Endothelial cell of umbilical vein (primary cell): ENCODE measurements around the gene MAP2K4. TPM values are rescaled to one million over a fixed set of nuclear protein-coding genes. Genes with fewer than 3 reads are reported as not detected.

Experiments used
- BruUV-seq: library from RNA; stranded (reverse); fragments of 400-500 nt; replicated peaks from 2 replicates; lab custom pipeline; 2021; lab: Mats Ljungman, UMichigan
- CTCF ChIA-PET: fragments of 300-600, 350-600 bp; sonication (Branson Sonifier 250); formaldehyde crosslinking; loops from one replicate; lab custom pipeline; 2021; ENCODE audit warnings: antibody characterized with exemption, inconsistent platforms; lab: Charles Lee
- POLR2A ChIA-PET: fragments of 300-600, 350-600 bp; sonication (Branson Sonifier 250); formaldehyde crosslinking; loops from one replicate; lab custom pipeline; 2021; ENCODE audit warnings: antibody characterized with exemption, inconsistent platforms; lab: Charles Lee
- DNase-seq: peaks from one replicate; pipeline ENCODE4 v3.0.0-alpha.2; 2011; ENCODE audit warnings: low read depth, low spot score
- FAIRE-seq: peaks from 2 replicates; lab custom pipeline; 2011; peaks lifted over from hg19 to GRCh38; lab: Jason Lieb, UNC
- H2AFZ ChIP-seq: 2 replicates; pipeline ENCODE4 v1.6.0; 2012; ENCODE audit warnings: low read depth, low read length, control low read depth, inconsistent platforms
- H3K27ac ChIP-seq: 2 replicates; pipeline ENCODE4 v1.5.1; 2011; ENCODE audit warnings: low read depth, mild to moderate bottlenecking, control low read depth, low read length, moderate library complexity; ENCODE audit not compliant: insufficient read depth
- H3K27me3 ChIP-seq, 2 experiments: 2 replicates each; pipeline versions ENCODE4 v1.6.0 to v1.6.1; 2011; ENCODE audit warnings: low read length in 2 of 2, mixed read lengths in 1 of 2; ENCODE audit not compliant: control insufficient read depth in 2 of 2, insufficient read depth in 2 of 2
- H3K36me3 ChIP-seq, 2 experiments: 2 replicates in 1 of 2; 3 replicates in 1 of 2; pipeline ENCODE4 v1.5.1; 2011; ENCODE audit warnings: low read length in 2 of 2, mild to moderate bottlenecking in 1 of 2, moderate library complexity in 1 of 2; ENCODE audit not compliant: control insufficient read depth in 2 of 2, insufficient read depth in 2 of 2; ENCODE audit errors: extremely low read depth in 1 of 2
- H3K4me1 ChIP-seq: 3 replicates; pipeline ENCODE4 v1.5.1; 2011; ENCODE audit warnings: mild to moderate bottlenecking, low read length; ENCODE audit not compliant: control insufficient read depth, insufficient read depth; ENCODE audit errors: extremely low read depth
- H3K4me2 ChIP-seq: 2 replicates; pipeline ENCODE4 v1.6.1; 2011; ENCODE audit warnings: low read length, control low read depth, mixed read lengths; ENCODE audit not compliant: insufficient read depth
- H3K4me3 ChIP-seq, 3 experiments: fragments of 200-600 bp in 1 of 3; sonication (generic), shearing (Covaris generic) in 1 of 3; replicated peaks in 1 of 3; 2 replicates each; pipeline ENCODE4 v1.5.1; 2011 to 2016; ENCODE audit warnings: control low read depth in 3 of 3, low read length in 3 of 3, mild to moderate bottlenecking in 2 of 3, inconsistent platforms in 1 of 3, low read depth in 1 of 3, moderate library complexity in 1 of 3; ENCODE audit not compliant: insufficient read depth in 1 of 3
- H3K79me2 ChIP-seq: 2 replicates; pipeline ENCODE4 v1.6.0; 2012; ENCODE audit warnings: low read length, inconsistent platforms; ENCODE audit not compliant: control insufficient read depth, insufficient read depth
- H3K9ac ChIP-seq: replicated peaks from 2 replicates; pipeline ENCODE3; 2011; ENCODE audit warnings: low read length, control low read depth; ENCODE audit not compliant: insufficient read depth; ENCODE audit errors: extremely low read depth
- H3K9me1 ChIP-seq: replicated peaks from 3 replicates; pipeline ENCODE4 v1.6.0; 2011; ENCODE audit warnings: mild to moderate bottlenecking, low read length; ENCODE audit not compliant: control insufficient read depth, insufficient read depth; ENCODE audit errors: extremely low read depth
- H3K9me3 ChIP-seq: replicated peaks from 2 replicates; pipeline ENCODE4 v1.5.1; 2012; ENCODE audit warnings: low read length, inconsistent platforms; ENCODE audit not compliant: control insufficient read depth, insufficient read depth
- H4K20me1 ChIP-seq: replicated peaks from 2 replicates; pipeline ENCODE3; 2011; ENCODE audit warnings: mild to moderate bottlenecking, low read length; ENCODE audit not compliant: control insufficient read depth, insufficient read depth; ENCODE audit errors: extremely low read depth
- CTCF ChIP-seq, 2 donors: IDR thresholded peaks; 1 replicate in 1 of 2; 2 replicates in 1 of 2; pipeline ENCODE4 v1.5.1; 2011; ENCODE audit warnings: low read length in 2 of 2, mild to moderate bottlenecking in 2 of 2, moderate library complexity in 2 of 2, control low read depth in 1 of 2, inconsistent platforms in 1 of 2, low read depth in 1 of 2; ENCODE audit not compliant: insufficient read depth in 1 of 2; ENCODE audit errors: extremely low read depth in 1 of 2
- EZH2 ChIP-seq: IDR thresholded peaks from 2 replicates; pipeline ENCODE4 v1.6.1; 2012; ENCODE audit warnings: borderline replicate concordance, low read depth, mild to moderate bottlenecking, moderate library complexity, low read length, inconsistent platforms; ENCODE audit not compliant: severe bottlenecking
- FOS ChIP-seq: IDR thresholded peaks from 2 replicates; pipeline ENCODE4 v1.6.1; 2011; ENCODE audit warnings: mild to moderate bottlenecking, low read length, moderate library complexity, borderline replicate concordance; ENCODE audit not compliant: insufficient read depth
- GATA2 ChIP-seq: IDR thresholded peaks from 2 replicates; pipeline ENCODE4 v1.7.0; 2011; ENCODE audit warnings: low read depth, mild to moderate bottlenecking, moderate library complexity, mixed read lengths, low read length; ENCODE audit not compliant: insufficient read length, insufficient read depth
- JUN ChIP-seq: IDR thresholded peaks from 2 replicates; pipeline ENCODE4 v1.6.1; 2011; ENCODE audit warnings: borderline replicate concordance, low read depth; ENCODE audit not compliant: insufficient read length, insufficient read depth
- MAX ChIP-seq: IDR thresholded peaks from 2 replicates; pipeline ENCODE4 v1.6.1; 2011; ENCODE audit not compliant: insufficient read depth, insufficient read length
- MYC ChIP-seq: IDR thresholded peaks from one replicate; pipeline ENCODE4 v1.6.1; 2011; ENCODE audit warnings: mild to moderate bottlenecking, low read depth, low read length
- POLR2A ChIP-seq: IDR thresholded peaks from 2 replicates; pipeline ENCODE4 v1.6.1; 2012; ENCODE audit warnings: low read depth, mild to moderate bottlenecking, control low read depth, low read length
- POLR2AphosphoS5 ChIP-seq: IDR thresholded peaks from 2 replicates; pipeline ENCODE4 v1.6.1; 2012; ENCODE audit warnings: low read depth, mild to moderate bottlenecking, control low read depth, low read length, moderate library complexity; ENCODE audit not compliant: insufficient read depth
- dilution Hi-C: fragments of 300-500 bp; cut with MboI; formaldehyde crosslinking; loops from one replicate; pipeline ENCODE4 v1.15.0; 2019; ENCODE audit warnings: low sequenced_read_pairs; ENCODE audit not compliant: extremely low pct_ligation_motif_present
- intact Hi-C: fragments of 100-400 bp; cut with micrococcal nuclease; formaldehyde crosslinking; loops from one replicate; pipeline ENCODE4 v1.10.0; 2022
- polyA plus RNA-seq, 4 experiments: library from polyadenylated mRNA; depleted of rRNA in 3 of 4; stranded (reverse) in 3 of 4; unstranded in 1 of 4; fragments of >200 nt; gene quantifications; 2 replicates each; pipeline versions ENCODE4 v1.2.1 to v1.2.3, GENCODE V29; 2011 to 2012; ENCODE audit warnings: missing spikeins in 1 of 4
- total RNA-seq: library from RNA; stranded (reverse); gene quantifications from 2 replicates; pipeline ENCODE4 v1.2.3, GENCODE V29; 2021

MAP2K4 gene
- total and polyA plus RNA-seq, 2 donors (not counting 3 experiments of a cell fraction or from before 2014, with no cell fraction given), result 8.6 to 17.5 TPM

GRCh38 chr17:12028611-12029010 lies 7.9 kb downstream of the MAP2K4 start:
- Histone ChIP-seq H3K9me3 (no peaks in the 10 kb centered on the region), H4K20me1 (peaks cover 10% of the 10 kb centered on the region), H3K27me3 (no peaks in the 10 kb centered on the region), H3K4me2 (no peak overlapping the region), H3K79me2 (peaks cover 59% of the 10 kb centered on the region), H3K9ac (no peak overlapping the region), H3K36me3 (no peaks in the 10 kb centered on the region), H3K9me1 (no peaks in the 10 kb centered on the region), H3K27ac (no peak overlapping the region), H2AFZ (no peak overlapping the region), H3K4me3 (no peak overlapping the region), H3K4me1 (no peaks in the 10 kb centered on the region)
- intact Hi-C loops (no loop called here), dilution Hi-C loops (no loop called here)
- FAIRE-seq (no peak), DNase-seq (no peak)
- BruUV-seq, result no TSS peak
- CTCF ChIA-PET, result no interaction called here
- TF ChIP-seq GATA2 (no peak), EZH2 (no peak), CTCF (IDR thresholded peaks at IDR 0.05; ENCODE audit: extremely low read depth in 1 of 2, insufficient read depth in 1 of 2, low read depth in 1 of 2, low read length in 2 of 2) (no peak), JUN (no peak), POLR2A (no peak), POLR2AphosphoS5 (no peak), MAX (no peak), FOS (no peak), MYC (no peak)
- POLR2A ChIA-PET, result no interaction called here
